HG02852 (cell line): ENCODE data around the gene RAB31.

Source experiments
- ATAC-seq: cut with Tn5 transposase; IDR thresholded peaks from one replicate; pipeline ENCODE4 v1.9.1; 2021; ENCODE audit warnings: mild to moderate bottlenecking, moderate library complexity; ENCODE audit not compliant: unreplicated experiment

The RAB31 gene

DNA sequence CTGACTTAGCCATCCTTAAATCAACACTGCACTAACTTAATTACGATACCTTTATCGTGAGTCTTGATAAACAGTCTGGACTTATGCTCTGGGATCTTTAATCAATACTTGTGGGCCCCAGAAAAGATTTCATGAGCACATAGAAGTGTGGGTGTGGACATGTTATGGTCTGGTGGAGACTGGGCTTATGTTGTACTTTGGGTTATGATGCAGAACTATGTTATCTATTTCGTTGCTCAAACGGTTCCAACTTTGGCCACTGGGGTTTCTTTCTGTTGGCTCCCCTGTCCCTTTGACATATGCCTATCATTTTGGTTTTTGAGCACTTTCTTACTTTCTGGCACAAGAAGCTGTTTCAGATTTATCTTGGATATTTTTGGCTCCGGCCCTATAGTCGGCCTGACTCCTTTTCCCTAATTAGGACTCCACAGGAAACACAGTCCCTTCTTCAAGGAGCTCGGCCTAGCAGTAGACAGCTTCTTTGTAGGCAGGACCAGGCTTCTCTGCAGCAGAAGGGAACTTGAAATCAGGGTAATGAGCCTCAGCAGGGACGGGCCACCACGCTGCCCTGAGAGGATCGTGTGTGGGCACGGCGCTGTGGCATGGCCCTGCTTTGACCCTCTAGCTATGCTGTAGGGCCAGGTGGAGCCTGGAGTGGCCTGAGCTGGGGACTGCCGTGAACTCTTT lies 123.1 kb downstream of the RAB31 start:
- ATAC-seq: no peak

DNA sequence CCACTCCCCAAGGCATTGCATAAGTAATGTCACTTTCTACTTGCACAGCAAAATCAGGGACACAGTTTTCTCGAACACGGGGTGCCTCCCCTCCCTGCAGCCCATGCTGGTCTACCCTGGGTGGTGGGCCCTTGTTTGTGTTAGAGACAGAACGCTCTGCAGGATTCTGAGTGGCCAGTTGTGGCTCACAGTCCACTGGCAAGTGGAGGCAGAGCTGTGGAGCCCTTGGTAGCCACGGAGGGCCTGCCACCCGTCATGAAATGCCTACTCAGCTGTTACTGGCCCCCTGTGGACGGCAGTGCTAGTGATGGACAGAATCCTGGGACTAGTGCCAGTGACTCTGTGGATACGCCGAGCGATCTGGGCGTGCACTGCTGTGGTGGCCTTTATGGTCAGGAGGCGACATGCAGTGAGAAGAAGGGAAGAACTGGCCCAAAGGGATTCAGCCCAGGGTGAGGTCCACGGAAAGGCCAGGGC lies 123.7 kb downstream of the RAB31 start:
- no peak for ATAC-seq

DNA sequence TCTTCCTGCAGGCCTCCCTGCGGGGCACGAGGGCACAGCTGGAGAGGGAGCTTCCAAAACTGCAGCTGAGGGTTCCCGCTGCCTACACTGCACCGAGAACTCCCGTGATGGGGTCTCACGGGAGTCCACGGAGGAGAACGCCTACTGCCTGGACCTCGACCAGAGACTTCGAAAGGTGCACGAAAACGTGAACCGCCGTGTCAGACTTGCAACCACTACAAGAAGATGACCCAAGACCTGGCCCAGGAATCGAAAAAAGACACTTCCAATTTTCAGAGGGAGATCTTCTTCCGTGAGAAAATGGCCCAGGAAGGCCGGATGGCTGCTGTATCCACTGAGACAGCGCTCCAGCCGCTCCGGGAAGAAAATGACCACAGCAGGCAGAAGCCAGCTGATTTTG lies 124.8 kb downstream of the RAB31 start:
- ATAC-seq: no peak

GRCh38 chr18:9834551-9834950 lies 126.5 kb downstream of the RAB31 start:
- ATAC-seq: no peak

DNA sequence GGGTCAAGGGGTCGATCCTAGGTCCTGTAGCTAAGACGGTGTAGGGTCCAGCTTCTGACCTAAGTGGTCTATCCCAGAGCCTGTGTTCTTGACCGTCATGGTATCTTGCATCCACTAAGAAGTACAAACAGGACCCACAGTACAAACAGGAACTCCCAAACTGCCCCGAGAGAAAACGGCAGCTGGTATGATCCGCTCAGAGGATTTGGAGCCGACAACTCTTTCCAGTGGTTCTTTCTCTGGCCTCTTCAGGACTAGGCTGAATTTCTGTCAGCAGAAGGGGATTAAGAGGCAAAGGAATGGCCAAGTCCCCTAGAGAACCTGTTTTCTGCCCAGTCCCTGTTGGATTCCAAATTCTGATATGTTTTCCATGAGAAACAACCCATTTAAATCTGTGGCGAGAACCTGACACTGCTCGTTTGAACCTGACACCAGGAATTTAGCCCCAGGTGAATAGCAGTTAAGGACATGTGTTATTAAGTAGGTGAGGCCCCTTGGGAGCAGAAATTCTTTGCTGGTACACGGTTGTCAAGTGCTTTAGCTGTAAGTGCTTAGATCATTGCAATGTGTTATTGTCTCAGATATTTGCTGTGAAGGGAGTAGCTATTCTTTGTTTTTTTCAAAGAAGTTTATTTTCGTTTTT lies 127.1 kb downstream of the RAB31 start:
- no peak for ATAC-seq

DNA sequence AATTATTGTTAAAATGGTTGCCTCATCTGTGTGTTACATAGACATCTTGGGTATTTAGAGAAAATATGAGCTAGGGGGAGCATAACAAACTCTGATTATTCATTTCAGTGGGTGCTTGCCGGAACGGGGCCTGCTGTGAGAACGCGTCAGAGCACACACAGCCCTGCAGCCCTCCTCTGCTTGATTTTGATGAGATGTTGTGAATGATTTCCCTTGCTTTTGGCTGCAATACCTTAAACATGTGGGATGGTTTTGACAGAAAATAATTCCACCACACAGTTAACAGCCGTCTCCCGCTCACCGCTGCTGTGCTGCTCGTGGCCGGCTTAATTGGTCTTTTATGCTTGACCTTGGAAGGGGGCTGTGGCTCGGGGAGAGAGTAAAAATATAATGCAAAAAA lies 127.7 kb downstream of the RAB31 start:
- ATAC-seq: no peak

GRCh38 chr18:9838144-9838877 lies 130.2 kb downstream of the RAB31 start:
- ATAC-seq: no peak

- ATAC-seq: no peak
Measured at GRCh38 chr18:9839211-9839610, 131.1 kb downstream of the RAB31 start.

- no peak for ATAC-seq
Measured at GRCh38 chr18:9839853-9840252, 131.8 kb downstream of the RAB31 start.

DNA sequence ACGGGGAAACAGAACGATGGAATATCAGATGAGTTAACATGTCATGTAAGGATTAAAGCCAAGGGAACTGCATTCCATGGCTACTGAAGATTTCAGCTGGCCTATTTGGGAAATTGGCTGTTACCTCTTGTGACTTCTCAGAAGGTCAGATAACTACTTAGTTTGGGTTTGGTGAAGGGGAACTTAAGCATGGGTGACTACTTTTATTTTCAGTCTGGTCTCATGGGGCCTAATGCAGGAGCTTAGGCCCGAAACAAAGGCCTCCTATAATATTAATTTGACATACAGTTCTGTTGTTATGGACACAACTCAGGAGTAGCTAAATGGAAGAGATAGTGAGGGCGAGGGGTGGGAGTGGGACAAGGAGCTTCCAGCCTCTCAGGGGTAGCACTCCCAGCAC lies 133.7 kb downstream of the RAB31 start:
- ATAC-seq: no peak

DNA sequence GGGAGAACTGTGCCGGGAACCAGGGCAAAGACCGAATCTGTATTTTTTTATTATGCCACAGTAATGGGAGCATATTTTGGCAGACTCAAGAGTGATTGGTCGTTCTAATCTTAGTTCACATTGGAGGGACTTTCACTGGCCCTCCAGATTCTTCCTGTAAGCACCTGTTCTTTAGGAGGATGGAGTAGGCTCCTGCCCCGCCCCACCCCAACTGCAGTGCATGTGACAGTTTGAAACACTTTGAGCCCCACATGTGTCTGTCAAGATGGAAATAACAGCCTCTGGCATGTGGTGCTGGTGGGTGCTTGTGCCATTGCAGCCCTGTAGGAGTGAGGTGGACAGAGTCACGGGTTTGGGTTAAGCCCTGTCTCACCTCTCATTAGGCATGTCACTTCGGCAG lies 134.3 kb downstream of the RAB31 start:
- ATAC-seq: no peak

DNA sequence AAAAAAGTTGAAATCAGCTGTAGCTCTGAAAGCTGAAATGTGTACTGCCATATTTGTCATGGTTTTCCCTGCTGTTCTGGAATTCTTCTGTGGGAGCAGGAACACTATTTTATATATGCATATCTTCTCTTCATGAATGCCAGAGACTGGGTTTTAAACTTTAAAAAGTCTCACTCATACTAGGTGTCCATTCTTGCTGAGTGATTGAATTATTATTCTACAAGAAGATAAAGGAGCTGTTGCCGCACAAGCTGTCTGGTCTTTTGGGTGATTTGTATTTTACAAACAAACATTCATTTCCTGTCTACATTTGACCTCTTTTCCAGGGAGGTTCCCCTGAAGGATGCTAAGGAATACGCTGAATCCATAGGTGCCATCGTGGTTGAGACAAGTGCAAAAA lies 137.2 kb downstream of the RAB31 start:
- no peak for ATAC-seq

DNA sequence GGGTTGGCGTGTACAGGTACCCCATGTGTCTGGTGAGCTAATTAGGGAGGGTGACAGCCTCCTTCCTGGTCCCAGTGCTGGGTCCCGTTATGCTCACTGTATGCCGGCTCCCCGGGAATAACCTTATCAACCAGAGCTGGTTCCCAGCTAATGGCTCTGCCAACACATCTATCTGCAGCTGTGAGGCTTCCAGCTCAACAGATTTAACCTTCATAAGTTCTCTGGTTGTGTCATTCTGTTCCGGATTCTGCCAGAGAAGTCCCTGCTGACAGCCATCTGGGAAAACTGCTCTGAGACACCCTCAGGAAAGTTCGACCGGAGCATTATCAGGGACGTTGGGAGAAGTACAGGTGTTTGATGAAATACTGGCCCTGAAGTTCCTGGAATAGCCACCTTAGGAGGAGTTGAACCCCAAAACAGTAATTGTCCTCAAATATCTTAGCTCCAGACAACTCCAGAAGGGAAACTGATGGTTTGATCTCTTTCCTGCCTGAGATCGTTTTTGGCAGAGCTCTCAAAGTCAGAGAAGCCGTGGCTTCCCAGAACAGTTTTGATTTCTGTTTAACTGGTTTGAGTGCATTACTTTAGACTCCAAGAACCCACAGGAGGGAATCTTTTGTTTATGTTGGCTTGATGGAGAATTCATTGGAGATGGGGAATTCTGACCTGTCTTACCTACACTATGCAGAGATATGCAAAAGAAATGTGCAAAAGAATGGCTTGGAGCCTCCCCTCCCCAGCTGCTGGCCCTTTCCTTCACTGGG lies 138.2 kb downstream of the RAB31 start:
- ATAC-seq: no peak

DNA sequence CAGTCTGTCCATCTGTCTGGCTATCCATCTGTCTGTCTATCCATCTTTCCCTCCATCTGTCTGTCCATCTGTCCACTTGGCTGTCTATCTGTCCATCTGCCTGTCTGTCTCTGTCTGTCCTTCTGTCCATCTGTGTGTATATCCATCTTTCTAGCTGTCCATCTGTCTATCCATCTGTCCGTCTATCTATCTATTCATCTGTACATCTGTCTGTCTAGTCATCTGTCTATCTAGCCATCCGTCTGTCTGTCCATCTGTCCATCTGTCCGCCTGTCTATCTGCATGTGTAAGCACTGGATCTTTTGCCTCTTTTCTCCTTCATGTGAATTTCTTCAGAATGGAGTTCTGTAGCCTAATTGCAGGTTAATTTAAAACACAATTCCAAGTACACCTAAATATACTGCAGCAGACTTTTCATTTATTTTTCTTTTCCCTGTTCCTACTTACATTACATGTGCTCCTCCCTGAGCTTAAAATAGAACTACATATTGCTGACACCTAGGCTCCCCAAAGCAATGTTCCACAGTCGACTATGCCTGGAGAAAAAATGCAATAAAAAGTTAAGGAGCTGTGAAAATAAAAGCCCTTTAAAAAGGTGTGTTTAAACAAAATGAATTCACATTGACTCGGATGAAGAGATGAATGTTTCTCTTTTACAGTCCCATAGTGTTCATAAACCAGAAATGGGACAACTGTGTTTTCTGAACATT lies 140.2 kb downstream of the RAB31 start:
- ATAC-seq: no peak

GRCh38 chr18:9849407-9850283 lies 141.5 kb downstream of the RAB31 start:
- ATAC-seq: no peak

GRCh38 chr18:9850309-9850708 lies 142.2 kb downstream of the RAB31 start:
- ATAC-seq: no peak

DNA sequence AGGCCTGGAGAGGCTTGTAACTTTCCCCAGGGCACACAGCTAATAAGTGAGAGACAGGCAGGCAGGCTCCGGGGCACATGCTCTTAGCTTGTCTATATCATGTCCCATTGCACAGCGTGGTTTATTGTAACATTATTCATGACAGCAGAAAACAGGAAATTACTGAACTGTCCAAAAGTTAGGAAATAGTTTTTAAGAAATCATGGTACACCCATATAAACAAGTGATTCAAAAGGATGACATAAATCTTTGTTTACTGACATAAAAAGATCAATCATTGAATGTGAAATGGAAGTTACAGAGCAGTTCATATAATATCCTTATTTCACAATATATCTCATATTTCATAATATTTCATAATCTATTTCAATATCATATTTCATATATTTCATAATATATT lies 143.4 kb downstream of the RAB31 start:
- ATAC-seq: no peak

DNA sequence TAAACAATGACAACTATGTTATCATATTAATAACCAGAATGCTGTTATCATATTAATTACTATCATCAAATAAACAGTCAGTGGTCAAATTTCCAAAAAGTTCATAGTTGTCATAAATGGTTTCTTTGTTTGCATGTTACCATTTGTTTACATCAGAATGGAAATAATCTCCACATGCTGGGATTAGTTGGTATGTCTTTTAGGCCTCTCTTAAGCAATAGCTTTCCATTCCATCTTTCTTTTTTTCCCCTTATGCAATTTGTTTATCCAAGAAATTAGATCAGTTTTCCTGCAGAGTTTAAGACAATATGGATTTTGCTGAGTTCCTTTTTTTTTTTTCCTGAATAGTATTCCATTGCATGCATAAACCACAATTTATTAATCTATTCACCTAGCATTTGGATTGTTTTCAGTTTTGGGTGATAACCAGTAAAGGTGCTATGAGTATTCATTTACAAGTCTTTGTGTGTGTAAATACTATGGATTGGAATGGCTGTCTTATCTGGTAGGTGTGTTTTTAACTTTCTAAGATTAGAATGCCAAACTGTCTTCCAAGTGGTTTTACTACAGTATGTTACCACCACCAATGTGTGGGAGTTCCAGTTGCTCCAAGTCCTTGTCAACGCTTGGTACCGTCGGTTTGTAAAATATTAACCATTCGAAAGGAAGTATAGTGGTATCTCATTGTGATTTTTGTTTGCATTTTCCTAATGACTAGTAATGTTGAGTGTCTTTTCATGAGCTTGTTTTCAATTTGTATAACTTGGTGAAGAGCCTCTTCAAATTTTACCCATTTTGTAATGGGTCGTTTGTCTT lies 144.4 kb downstream of the RAB31 start:
- ATAC-seq: no peak
